NCI-H524 treated with DMSO at 0.1 percent for 48 hours (cell line): ENCODE results near the gene DNAH8.
"Not testable (repeated sequence)": the region's sequence is repeated elsewhere in the genome, so short reads cannot be mapped to it uniquely, and the experiment has no call there.

Source experiments
- DNase-seq: peaks from one replicate; lab custom pipeline; 2025; lab: John Stamatoyannopoulos, UW

The DNAH8 gene

DNA sequence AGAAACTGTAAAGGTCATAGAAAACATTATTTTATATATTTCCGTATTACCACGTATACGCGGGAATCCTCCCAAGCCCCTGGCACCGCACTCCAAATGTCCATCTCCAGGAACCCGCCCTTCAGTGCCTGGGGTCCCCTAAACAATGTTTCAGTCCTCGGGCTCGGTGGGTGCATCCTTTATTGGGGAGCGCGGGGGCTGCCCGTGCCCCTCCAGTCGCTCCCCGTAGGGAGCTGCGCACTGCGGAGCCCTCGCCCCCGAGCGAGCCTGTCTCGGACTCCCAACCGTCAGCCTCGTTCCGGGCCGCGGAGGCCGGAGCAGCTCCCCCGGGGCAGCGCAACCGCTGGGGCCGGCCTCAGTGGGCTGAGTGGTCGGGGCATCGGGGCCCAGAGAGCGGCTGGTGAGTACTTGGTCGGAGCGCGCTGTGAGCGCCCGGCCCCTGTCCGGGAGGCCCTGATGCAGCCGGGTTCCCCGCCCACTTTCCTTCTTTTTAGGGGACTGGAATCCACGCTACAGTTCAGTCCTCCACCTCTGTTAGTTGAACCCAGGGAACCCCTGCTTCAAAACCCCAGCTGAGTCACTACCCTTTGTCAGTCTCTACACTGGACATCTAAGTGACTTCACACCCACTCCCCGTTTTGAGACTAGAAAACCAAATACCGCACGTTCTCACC is at the start of gene DNAH8:
Gene DNAH8 (plus strand): TSS at position 296 of the 674 bp plus-strand sequence. CDS start 7,499 bp downstream, outside the sequence.
- DNase-seq = no peak

GRCh38 chr6:38671885-38672467 is 43.1 kb upstream of the DNAH8 start:
- no peak for DNase-seq

GRCh38 chr6:38673397-38674165 is 41.5 kb upstream of the DNAH8 start:
- DNase-seq = no peak

- no peak for DNase-seq
These were observed 38.7 kb upstream of the DNAH8 start for GRCh38 chr6:38676236-38676973.

GRCh38 chr6:38676974-38677544 is 38.1 kb upstream of the DNAH8 start:
- DNase-seq = no peak

DNA sequence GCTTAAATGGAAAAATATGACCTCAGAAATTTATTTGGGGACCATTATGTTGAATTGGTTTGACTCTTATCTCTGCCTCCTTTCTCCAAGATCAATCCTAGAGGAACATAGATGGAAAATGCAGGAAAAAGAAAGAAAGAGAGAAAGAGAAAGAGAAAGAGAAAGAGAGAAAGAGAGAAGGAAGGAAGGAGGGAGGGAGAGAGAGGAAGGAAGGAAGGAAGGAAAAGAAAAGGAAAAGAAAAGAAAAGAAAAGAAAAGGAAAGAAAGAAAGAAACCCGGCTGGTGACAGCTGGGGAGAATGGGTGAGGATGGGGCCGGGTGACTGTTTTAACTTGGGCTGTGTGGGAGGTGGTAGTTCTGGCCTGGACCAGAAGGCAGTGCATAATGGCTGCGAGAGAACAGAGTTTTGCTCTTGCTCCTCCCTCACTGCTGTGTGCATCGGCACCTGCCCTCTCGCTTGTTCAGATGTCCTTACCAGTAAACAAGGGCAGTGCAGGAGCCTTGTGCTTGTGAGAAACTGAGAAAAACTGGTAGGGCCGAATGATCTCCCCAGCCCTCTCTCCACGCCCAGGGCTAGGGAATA is 36.8 kb upstream of the DNAH8 start:
- no peak for DNase-seq

- DNase-seq = no peak
These were observed 35.4 kb upstream of the DNAH8 start for GRCh38 chr6:38679668-38680067.

GRCh38 chr6:38681850-38682249 is 33.3 kb upstream of the DNAH8 start:
- DNase-seq = no peak

DNA sequence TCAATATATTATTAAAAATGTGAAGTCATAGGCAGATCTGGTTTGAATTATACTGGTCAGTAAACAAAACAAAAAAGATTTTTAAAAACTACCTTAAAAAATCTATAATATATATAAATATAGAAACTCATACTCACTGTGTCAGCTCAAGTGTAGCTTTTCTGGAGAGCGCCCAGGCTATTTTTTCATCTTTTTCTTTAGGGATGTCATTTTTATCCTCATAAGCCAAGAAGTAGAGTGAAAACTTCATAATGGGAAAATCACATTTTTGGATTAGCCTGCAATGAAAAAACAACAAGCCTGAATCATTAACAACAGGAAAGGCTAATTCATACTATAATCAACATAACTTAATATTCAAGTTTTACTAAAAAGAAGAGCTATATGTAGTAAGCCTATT is 30.9 kb upstream of the DNAH8 start:
- no peak for DNase-seq

- DNase-seq = no peak
These were observed 30.2 kb upstream of the DNAH8 start for GRCh38 chr6:38684904-38685303.

DNA sequence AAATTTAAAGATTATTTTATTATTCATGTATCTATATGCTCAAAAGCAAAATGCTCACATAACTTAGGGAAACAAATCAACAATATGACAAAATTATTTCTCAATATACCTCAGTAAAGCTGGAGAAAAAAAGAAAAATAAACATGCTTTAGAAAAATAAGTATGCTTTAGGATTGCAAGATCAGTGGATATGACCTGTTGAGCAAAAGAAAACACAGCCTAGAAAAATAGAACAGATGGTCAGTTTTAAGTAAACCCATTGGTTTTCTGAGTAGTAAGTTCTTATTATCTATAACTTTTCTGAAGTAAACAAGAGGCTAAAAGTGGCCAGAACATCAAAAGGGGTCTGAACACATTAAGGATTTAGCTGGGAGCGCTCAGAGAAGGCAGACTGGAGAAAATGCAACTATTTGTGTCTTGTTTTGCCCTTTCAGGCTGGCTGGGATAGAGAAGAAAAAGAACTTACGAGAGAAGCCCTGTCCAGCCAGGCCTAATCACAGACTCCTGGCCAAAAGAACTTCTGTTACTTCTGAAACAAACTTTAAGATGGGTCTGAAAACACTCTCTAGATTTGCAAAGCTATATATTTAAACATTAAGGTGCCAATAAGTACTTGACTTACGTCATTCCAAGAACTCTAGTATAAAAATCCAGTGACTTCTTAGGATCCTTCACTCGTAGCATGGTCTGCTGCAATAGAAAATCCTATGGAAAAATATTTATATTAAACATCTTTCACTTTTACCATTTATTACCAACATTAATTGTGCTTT is 28.7 kb upstream of the DNAH8 start:
- DNase-seq = no peak

DNA sequence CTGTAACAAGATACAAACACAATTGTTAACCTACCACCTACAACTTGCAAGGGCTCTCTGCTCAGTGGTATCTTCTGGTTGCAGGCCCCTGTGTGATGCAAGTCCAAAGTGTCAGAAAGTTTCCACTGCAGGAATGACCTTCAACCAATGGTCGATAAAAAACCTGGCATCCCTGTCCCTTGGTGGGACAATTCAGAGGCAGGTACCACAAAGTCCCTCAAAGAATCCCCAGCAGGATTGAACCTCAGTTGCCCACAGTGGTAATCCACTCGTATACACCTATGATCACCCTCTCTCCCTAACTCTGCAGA is 28.1 kb upstream of the DNAH8 start:
- DNase-seq = no peak

DNA sequence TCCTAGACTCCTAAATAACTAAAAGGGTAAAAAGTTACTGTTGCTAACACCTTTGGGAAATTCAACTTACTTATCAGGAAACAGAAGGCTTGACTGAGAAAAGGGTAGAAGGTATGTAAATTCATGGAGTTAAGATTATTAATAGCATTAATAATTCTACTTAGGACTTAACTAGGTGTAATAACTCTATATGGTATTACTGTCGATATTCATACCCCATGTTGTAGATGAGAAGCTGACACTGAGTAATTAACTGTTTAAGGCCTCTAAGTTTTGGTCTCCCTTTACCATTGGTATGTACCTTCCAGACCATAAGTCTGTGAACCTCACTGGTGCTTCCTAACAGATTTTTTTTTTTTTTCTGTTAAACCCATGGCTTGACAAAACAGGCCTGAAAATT is 27.6 kb upstream of the DNAH8 start:
- no peak for DNase-seq

DNA sequence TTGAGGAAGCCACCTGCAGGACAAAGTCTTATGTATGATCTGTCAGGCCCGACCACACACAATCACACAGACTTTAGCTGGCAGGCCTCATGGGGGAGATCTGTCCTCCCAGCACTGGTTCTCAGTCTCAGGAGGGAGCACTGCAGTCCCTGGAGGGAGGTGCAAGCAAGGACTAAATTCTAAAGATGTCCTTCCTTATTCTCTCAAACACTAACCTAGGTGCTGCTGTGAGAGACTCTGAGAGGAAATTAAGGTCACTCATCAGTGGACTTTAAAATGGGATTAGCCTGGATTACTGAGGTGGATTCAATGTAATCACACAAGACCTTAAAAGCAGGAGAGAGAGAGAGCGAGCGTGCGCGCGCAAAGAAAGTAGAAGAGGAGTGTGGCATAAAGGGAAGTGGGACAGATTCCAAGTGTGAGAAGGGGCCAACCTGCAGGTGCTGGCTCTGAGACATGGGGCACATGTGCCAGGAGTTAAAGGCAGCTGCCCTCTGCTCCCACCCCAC is 26.5 kb upstream of the DNAH8 start:
- DNase-seq = no peak

GRCh38 chr6:38695227-38695900 is 19.7 kb upstream of the DNAH8 start:
- no peak for DNase-seq

DNA sequence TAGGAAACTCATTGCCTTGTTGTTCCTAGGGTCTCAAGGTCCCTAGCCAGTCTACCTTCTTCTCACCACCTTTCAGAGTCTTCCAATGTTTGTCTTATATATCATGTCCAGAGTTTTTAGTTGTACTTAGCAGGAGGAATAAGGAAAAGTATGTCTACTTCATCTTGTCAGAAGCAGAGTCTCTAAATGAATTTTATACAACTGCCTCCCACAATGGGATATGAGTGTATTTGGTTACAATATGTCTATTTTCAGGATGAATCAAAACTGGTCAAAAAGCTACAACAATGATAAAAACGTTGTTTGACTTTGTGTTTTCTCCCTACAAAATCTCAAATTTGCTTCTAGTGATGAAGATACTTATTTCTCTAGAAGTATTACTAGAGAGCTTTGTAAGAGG is 19.2 kb upstream of the DNAH8 start:
- no peak for DNase-seq

- DNase-seq = no peak
These were observed 18.8 kb upstream of the DNAH8 start for GRCh38 chr6:38696345-38696744.

GRCh38 chr6:38697846-38698245 is 17.3 kb upstream of the DNAH8 start:
- DNase-seq = no peak

GRCh38 chr6:38699702-38700101 is 15.4 kb upstream of the DNAH8 start:
- not testable (repeated sequence) for DNase-seq

DNA sequence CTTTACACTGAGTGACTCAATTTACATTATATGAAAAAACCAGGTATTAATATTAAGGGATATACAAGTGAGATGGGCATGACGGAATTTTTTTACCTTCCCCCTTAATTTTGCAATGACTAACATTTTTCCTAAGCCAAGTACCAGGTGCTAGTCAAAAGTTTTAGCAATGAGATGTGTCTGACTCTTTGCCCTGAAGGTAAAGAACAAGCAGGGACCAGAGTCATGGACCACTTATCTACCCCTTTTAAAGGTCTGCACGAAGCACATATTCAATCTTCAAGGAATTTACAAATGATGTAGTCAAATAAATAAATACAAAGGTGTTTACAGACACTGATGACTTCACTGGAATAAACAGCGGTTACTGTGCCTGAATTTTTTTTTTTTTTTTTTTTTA is 13.6 kb upstream of the DNAH8 start:
- no peak for DNase-seq
